IPS-18c (cell line): ENCODE measurements around the gene FRMD4A.
"Not testable (repeated sequence)": the region's sequence is repeated elsewhere in the genome, so short reads cannot be mapped to it uniquely, and the experiment has no call there.

Experiments
- H3K4me3 ChIP-seq: 2 replicates; pipeline ENCODE4 v1.7.0; 2013; ENCODE audit warnings: low read depth, mild to moderate bottlenecking, low read length, moderate library complexity; ENCODE audit not compliant: insufficient read depth
- H3K9me3 ChIP-seq: one replicate; pipeline ENCODE4 v1.6.1; 2013; ENCODE audit warnings: mild to moderate bottlenecking, low read length, moderate library complexity; ENCODE audit not compliant: control insufficient read depth, insufficient read depth

The FRMD4A gene

GRCh38 chr10:14225379-14225778 is 105.3 kb downstream of the FRMD4A start:
- no peak overlapping the region; the same call in 1 of the 2 replicates for H3K4me3 ChIP-seq
- H3K9me3 ChIP-seq, result peaks cover 3% of the 10 kb centered on the region

GRCh38 chr10:14220026-14220425 is 110.7 kb downstream of the FRMD4A start:
- Histone ChIP-seq H3K9me3 (no peaks in the 10 kb centered on the region), H3K4me3 (no peak overlapping the region)

DNA sequence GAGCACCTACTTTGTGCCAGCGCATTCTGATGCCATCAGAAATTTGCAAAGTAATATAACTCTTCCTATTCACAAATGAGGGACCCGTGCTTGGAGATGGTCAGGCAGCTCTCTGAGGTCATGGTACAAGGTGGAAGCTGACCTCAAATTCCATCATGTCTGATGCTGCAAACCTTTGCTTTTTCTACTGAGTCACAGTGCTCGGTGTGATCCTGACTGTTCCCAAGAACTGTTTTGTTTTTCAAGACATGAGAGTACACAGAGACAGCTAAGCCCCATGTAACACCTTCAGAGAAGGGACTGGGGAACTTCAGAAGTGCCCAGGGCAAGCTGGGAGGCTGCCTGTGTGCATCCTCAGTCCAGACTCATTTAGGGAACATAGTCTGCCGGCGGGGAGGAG is 111.3 kb downstream of the FRMD4A start:
- H3K4me3 ChIP-seq, result no peak overlapping the region
- H3K9me3 ChIP-seq, result no peaks in the 10 kb centered on the region

DNA sequence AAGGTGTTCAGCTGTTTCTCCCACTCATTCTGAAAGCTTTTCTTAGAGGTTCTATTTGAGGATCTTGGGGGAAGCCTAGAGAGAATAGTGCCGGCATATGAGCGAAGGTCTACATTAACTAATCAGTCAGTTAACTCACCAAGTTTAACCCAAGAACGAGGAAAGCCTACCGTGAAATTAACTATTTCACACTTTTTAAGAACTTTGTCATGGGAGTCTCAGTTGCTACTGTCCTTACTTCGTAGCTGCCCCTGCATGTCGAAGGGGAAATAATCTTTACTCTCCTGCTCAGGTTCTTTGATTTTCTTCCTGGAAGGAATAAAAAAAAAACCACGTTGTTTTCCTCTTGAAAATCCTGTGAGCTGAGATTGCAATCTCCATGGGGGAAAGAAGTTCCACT is 115.1 kb downstream of the FRMD4A start:
- H3K4me3 ChIP-seq, result no peak overlapping the region
- H3K9me3 ChIP-seq, result peaks cover 3% of the 10 kb centered on the region

DNA sequence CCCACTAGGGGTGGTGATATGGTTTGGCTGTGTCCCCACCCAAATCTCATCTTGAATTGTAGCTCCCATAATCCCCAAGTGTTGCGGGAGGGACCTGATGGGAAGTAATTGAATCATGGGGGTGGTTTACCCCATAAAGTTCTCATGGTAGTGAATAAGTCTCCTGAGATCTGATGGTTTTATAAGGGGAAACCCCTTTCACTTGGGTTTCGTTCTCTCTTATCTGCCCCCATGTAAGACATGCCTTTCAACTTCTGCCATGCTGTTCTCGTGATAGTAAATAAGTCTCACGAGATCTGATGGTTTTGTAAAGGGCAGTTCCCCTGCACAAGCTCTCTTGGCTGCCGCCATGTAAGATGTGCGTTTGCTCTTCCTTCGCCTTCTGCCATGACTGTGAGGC is 117.0 kb downstream of the FRMD4A start:
- not testable (repeated sequence) for H3K4me3 ChIP-seq, H3K9me3 ChIP-seq

DNA sequence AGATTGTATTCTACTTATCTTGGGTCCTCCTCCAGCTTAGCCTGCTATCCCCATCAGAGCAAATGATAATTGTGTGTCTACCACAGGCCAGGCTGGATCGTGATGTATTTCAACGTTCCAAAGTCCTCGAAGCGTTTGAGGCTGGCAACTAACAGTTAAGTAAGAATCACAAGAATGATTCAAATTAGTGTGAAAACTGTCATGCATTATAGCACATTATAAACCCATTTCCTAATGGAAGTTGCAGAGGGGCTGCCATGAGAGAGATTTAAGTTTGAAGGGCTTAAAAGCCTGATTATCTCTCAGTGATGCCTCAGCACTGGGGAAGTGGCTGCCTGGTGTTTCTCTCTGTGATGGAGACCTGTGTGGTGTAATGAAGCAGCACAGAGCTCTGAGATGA is 119.1 kb downstream of the FRMD4A start:
- H3K9me3 ChIP-seq, result peaks cover 3% of the 10 kb centered on the region

GRCh38 chr10:14208231-14208630 is 122.5 kb downstream of the FRMD4A start:
- Histone ChIP-seq H3K9me3 (peaks cover 2% of the 10 kb centered on the region), H3K4me3 (no peak overlapping the region)

More for the DNA sequence above, 119.1 kb downstream of the FRMD4A start:
- no peak overlapping the region for H3K4me3 ChIP-seq

DNA sequence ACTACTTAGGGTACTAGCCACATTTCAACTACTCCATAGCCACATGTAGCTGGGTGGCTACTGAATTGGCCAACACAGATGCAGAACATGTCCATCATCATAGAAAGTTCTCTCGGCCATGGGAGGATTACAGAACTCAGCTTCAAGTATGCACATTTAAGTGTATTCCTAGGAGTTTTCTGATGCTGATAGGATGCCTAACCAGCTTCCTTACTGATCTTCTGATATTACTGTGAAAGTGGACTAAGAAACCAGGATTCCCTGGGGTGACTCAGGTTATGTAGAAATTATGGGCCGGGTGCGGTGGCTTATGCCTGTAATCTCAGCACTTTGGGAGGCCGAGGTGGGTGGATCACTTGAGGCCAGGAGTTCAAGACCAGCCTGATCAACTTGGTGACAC is 125.5 kb downstream of the FRMD4A start:
- no peak overlapping the region for H3K4me3 ChIP-seq
- no peaks in the 10 kb centered on the region for H3K9me3 ChIP-seq

GRCh38 chr10:14200698-14201544 is 129.8 kb downstream of the FRMD4A start:
- H3K9me3 ChIP-seq, result no peaks in the 10 kb centered on the region
- no peak overlapping the region for H3K4me3 ChIP-seq

GRCh38 chr10:14199098-14199497 is 131.6 kb downstream of the FRMD4A start:
- H3K9me3 ChIP-seq, H3K4me3 ChIP-seq: not testable (repeated sequence)

GRCh38 chr10:14198078-14198477 is 132.6 kb downstream of the FRMD4A start:
- Histone ChIP-seq H3K9me3 (no peaks in the 10 kb centered on the region), H3K4me3 (no peak overlapping the region)

GRCh38 chr10:14196113-14196512 is 134.6 kb downstream of the FRMD4A start:
- Histone ChIP-seq H3K9me3 (no peaks in the 10 kb centered on the region), H3K4me3 (no peak overlapping the region)

GRCh38 chr10:14195433-14195832 is 135.3 kb downstream of the FRMD4A start:
- Histone ChIP-seq H3K9me3 (no peaks in the 10 kb centered on the region), H3K4me3 (no peak overlapping the region)

- Histone ChIP-seq H3K9me3 (no peaks in the 10 kb centered on the region), H3K4me3 (no peak overlapping the region)
Observed at GRCh38 chr10:14192746-14193145, 138.0 kb downstream of the FRMD4A start.

- Histone ChIP-seq H3K9me3 (no peaks in the 10 kb centered on the region), H3K4me3 (no peak overlapping the region)
Observed at GRCh38 chr10:14191871-14192270, 138.9 kb downstream of the FRMD4A start.

DNA sequence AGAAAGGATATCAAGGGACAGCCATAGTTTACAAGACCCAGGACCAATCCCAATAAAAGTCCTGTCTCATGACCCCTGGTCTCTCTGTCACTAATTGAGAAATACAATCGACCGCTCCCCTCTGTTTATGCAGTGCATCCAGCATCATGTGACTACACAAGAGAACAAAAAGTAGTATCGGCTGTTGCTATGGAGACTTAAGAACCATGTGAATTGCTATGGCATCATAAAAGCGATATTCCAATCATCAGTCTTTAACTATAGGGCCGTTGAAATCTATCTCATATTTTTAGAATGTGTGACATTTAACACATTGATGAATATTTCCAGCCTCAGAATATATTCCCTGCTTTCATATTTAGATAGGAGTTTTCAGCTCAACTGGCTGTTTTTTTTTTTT is 139.3 kb downstream of the FRMD4A start:
- no peaks in the 10 kb centered on the region for H3K9me3 ChIP-seq
- no peak overlapping the region for H3K4me3 ChIP-seq

DNA sequence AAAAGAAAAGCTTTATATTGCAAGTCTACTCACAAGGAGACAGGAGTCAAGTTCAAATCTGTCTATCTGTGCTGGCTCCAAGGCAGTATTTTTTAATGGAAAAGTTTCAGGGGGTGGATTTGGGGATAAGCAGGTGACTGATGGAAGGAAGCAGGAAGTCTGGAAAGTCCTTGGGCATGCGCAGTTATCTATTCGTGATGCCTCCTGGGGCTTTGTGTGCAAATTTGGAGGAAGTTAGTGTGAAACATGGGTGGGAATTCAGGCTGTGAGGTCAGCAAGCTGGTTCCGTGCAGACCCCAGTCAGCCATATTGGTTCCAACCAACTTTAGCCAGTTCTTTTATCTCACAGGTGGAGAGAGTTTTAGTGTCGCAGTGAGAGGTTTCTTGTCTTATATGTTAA is 140.0 kb downstream of the FRMD4A start:
- Histone ChIP-seq H3K9me3 (no peaks in the 10 kb centered on the region), H3K4me3 (no peak overlapping the region)

DNA sequence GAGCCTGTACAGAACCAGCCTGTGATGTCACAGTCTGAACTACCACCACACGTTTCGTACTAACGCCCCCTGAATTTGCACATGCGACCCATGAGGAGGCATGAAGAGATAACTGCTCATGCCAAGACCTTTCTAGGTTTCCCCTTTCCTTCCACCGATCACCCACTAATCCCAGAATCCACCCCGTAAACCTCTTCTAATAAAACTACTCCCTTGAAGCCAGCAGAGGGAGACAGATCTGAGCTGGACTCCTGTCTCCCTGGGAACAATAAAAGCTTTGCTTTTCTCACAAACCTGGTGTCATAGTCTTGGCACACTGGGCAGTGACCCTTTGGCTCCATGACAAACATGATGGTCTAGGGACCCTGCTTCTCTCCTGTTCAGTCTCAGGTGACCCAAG is 144.5 kb downstream of the FRMD4A start:
- Histone ChIP-seq H3K4me3 (no peak overlapping the region), H3K9me3 (no peaks in the 10 kb centered on the region)
